Caco-2 (cell line): ENCODE data around the gene FAM161A. TPM values are rescaled to one million over a fixed set of nuclear protein-coding genes. Genes with fewer than 3 reads are reported as not detected.
"Not testable (repeated sequence)": the region's sequence is repeated elsewhere in the genome, so short reads cannot be mapped to it uniquely, and the experiment has no call there.

Experiments used
- BruUV-seq: library from RNA; stranded (reverse); fragments of 400-500 nt; replicated peaks from 2 replicates; lab custom pipeline; 2021; lab: Mats Ljungman, UMichigan
- CTCF ChIA-PET: fragments of 300-600 bp; sonication (Branson Sonifier 250); formaldehyde crosslinking; loops from one replicate; lab custom pipeline; 2022; ENCODE audit warnings: antibody characterized with exemption; lab: Charles Lee
- POLR2A ChIA-PET: fragments of 300-600 bp; sonication (Branson Sonifier 250); formaldehyde crosslinking; loops from one replicate; lab custom pipeline; 2022; ENCODE audit warnings: antibody characterized with exemption; lab: Charles Lee
- DNase-seq, 2 experiments: peaks; one replicate each; pipeline versions ENCODE4 v3.0.0 to v3.0.0-alpha.2; 2020 to 2022
- H3K27me3 ChIP-seq: replicated peaks from 2 replicates; pipeline ENCODE4 v1.6.0; 2011; ENCODE audit warnings: low read length; ENCODE audit not compliant: control insufficient read depth, insufficient read depth
- H3K36me3 ChIP-seq: 2 replicates; pipeline ENCODE4 v1.5.1; 2011; ENCODE audit warnings: low read length; ENCODE audit not compliant: control insufficient read depth, insufficient read depth
- H3K4me1 ChIP-seq: fragments of 250-450 bp; sonication (Bioruptor Pico); 2 replicates; pipeline ENCODE4 v1.5.1; 2020; ENCODE audit warnings: mild to moderate bottlenecking
- H3K4me3 ChIP-seq: 2 replicates; pipeline ENCODE4 v1.5.1; 2011; ENCODE audit warnings: low read depth, mild to moderate bottlenecking, control low read depth, low read length
- H3K9me3 ChIP-seq: fragments of 250-450 bp; sonication (Bioruptor Pico); 2 replicates; pipeline ENCODE4 v1.5.1; 2020; ENCODE audit warnings: mild to moderate bottlenecking, moderate library complexity
- H3K27ac Mint-ChIP-seq: one replicate; pipeline ENCODE4 v1.8.0; 2022; ENCODE audit warnings: mixed read lengths; ENCODE audit not compliant: unreplicated experiment
- H3K27me3 Mint-ChIP-seq: one replicate; pipeline ENCODE4 v1.8.0; 2022; ENCODE audit warnings: mixed read lengths; ENCODE audit not compliant: insufficient read depth, unreplicated experiment
- H3K36me3 Mint-ChIP-seq: one replicate; pipeline ENCODE4 v1.8.0; 2022; ENCODE audit warnings: mild to moderate bottlenecking, mixed read lengths; ENCODE audit not compliant: insufficient read depth, unreplicated experiment
- H3K4me1 Mint-ChIP-seq: one replicate; pipeline ENCODE4 v1.8.0; 2022; ENCODE audit warnings: low read depth, mixed read lengths; ENCODE audit not compliant: unreplicated experiment
- H3K4me3 Mint-ChIP-seq: one replicate; pipeline ENCODE4 v1.8.0; 2022; ENCODE audit warnings: mild to moderate bottlenecking, moderate library complexity, mixed read lengths; ENCODE audit not compliant: unreplicated experiment
- H3K9me3 Mint-ChIP-seq: one replicate; pipeline ENCODE4 v1.8.0; 2022; ENCODE audit warnings: mixed read lengths; ENCODE audit not compliant: unreplicated experiment
- intact Hi-C: fragments of 100-400 bp; cut with micrococcal nuclease; formaldehyde crosslinking; loops from one replicate; pipeline ENCODE4 v1.10.0; 2022; ENCODE audit not compliant: unreplicated experiment
- total RNA-seq: library from RNA; stranded (reverse); gene quantifications from 2 replicates; pipeline ENCODE4 v1.2.3, GENCODE V29; 2022
- TF ChIP-seq, protein P1 (sequence below), 2 experiments: fragments of 200-600 bp in 1 of 2; IDR thresholded peaks; 1 replicate in 1 of 2; 2 replicates in 1 of 2; pipeline versions ENCODE4 v1.5.1 to v1.8.0; 2011 to 2022; ENCODE audit warnings: antibody characterized with exemption in 1 of 2, control low read depth in 1 of 2, inconsistent platforms in 1 of 2, low read depth in 1 of 2, low read length in 1 of 2, mild to moderate bottlenecking in 1 of 2, moderate library complexity in 1 of 2; ENCODE audit not compliant: insufficient read depth in 1 of 2, severe bottlenecking in 1 of 2, unreplicated experiment in 1 of 2

The FAM161A gene
- total RNA-seq, 1 experiment from 2014 or later, result 9.8 TPM

DNA sequence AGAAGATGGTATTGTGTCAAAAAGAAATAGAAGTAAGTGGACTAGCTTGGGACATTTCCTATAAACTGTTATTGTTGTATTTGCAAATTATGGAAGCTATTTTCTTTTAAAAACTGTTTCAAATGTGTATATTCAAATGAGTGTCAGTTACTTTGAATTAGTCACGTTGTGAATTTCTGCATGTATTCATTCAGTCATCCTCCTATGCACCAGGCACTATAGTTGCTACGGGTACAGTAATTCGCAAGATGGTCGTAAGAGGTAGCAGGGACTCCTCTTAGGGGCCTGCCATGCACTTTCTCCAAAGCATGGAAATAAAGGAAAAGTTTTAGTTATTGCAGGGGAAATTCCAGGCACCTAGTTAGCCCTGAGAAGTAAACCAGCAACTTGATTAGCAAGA, 51.3 kb downstream of the FAM161A start:
- TF ChIP-seq, protein P1, sequence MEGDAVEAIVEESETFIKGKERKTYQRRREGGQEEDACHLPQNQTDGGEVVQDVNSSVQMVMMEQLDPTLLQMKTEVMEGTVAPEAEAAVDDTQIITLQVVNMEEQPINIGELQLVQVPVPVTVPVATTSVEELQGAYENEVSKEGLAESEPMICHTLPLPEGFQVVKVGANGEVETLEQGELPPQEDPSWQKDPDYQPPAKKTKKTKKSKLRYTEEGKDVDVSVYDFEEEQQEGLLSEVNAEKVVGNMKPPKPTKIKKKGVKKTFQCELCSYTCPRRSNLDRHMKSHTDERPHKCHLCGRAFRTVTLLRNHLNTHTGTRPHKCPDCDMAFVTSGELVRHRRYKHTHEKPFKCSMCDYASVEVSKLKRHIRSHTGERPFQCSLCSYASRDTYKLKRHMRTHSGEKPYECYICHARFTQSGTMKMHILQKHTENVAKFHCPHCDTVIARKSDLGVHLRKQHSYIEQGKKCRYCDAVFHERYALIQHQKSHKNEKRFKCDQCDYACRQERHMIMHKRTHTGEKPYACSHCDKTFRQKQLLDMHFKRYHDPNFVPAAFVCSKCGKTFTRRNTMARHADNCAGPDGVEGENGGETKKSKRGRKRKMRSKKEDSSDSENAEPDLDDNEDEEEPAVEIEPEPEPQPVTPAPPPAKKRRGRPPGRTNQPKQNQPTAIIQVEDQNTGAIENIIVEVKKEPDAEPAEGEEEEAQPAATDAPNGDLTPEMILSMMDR (IDR thresholded peaks at IDR 0.05; ENCODE audit: insufficient read depth in 1 of 2, low read depth in 1 of 2, low read length in 1 of 2, severe bottlenecking in 1 of 2, unreplicated experiment in 1 of 2), result no peak
- H3K27me3 ChIP-seq, result no peaks in the 10 kb centered on the region
- Mint-ChIP-seq H3K36me3 (no peaks in the 10 kb centered on the region), H3K4me1 (no peaks in the 10 kb centered on the region), H3K9me3 (no peaks in the 10 kb centered on the region), H3K27ac (no peak overlapping the region), H3K27me3 (peaks cover 5% of the 10 kb centered on the region), H3K4me3 (no peak overlapping the region)
- ChIA-PET POLR2A (no interaction called here), CTCF (interaction anchor here (0.5 kb wide), 1 partner anchor 9 kb away, joined by 4 read pairs; no protein-coding TSS in a partner anchor)
- no peak overlapping the region for H3K4me3 ChIP-seq
- DNase-seq, result no peak
- BruUV-seq, result no TSS peak
- intact Hi-C loops, result no loop called here
- no peaks in the 10 kb centered on the region for H3K36me3 ChIP-seq
- H3K9me3 ChIP-seq, result no peaks in the 10 kb centered on the region
- no peaks in the 10 kb centered on the region for H3K4me1 ChIP-seq

DNA sequence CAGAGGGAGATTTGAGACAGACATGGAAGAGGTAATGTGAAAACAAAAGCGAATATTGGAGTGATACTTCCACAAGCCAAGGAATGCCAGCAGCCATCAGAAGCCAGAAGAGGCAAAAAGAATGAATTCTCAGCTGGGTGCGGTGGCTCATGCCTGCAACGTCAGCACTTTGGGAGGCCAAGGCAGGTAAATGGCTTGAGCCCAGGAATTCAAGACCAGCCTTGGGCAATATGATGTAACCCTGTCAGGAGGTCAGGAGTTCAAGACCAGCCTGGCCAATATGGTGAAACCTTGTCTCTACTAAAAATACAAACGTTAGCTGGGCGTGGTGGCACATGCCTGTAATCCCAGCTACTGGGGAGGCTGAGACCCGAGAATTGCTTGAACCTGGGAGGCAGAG, 54.8 kb downstream of the FAM161A start:
- no peaks in the 10 kb centered on the region for H3K9me3 Mint-ChIP-seq
- Histone ChIP-seq H3K9me3 (no peaks in the 10 kb centered on the region), H3K4me1 (no peaks in the 10 kb centered on the region), H3K36me3 (no peaks in the 10 kb centered on the region), H3K27me3 (no peaks in the 10 kb centered on the region), H3K4me3 (no peak overlapping the region)
- BruUV-seq, result no TSS peak
- H3K4me3 Mint-ChIP-seq, result no peak overlapping the region
- H3K27ac Mint-ChIP-seq, result no peak overlapping the region
- no peaks in the 10 kb centered on the region for H3K36me3 Mint-ChIP-seq
- DNase-seq, result no peak
- H3K27me3 Mint-ChIP-seq, result peaks cover 3% of the 10 kb centered on the region
- POLR2A ChIA-PET, result no interaction called here
- CTCF ChIA-PET, result no interaction called here
- TF ChIP-seq, protein P1 (IDR thresholded peaks at IDR 0.05; ENCODE audit: insufficient read depth in 1 of 2, low read depth in 1 of 2, low read length in 1 of 2, severe bottlenecking in 1 of 2, unreplicated experiment in 1 of 2), result no peak
- intact Hi-C loops, result loop anchor here (10.0 kb wide), 1 partner anchor 664 kb away; no protein-coding TSS in a partner anchor
- no peaks in the 10 kb centered on the region for H3K4me1 Mint-ChIP-seq

DNA sequence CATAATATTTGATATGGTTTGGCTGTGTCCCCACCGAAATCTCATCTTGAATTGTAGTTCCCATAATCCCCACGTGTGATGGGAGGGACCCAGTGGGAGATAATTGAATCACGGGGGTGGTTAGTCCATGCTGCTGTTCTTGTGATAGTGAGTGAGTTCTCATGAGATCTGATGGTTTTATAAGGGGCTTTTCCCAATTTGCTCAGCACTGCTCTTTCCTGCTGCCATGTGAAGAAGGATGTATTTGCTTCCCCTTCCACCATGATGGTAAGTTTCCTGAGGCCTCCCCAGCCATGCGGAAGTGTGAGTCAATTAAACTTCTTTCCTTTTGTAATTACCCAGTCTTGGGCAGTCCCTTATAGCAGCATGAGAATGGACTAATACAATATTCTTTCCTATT, 56.4 kb downstream of the FAM161A start:
- H3K9me3 ChIP-seq, H3K4me3 Mint-ChIP-seq, BruUV-seq, H3K27ac Mint-ChIP-seq, H3K4me1 ChIP-seq, H3K9me3 Mint-ChIP-seq, DNase-seq, H3K27me3 Mint-ChIP-seq, H3K36me3 ChIP-seq, CTCF ChIA-PET, H3K4me1 Mint-ChIP-seq, H3K36me3 Mint-ChIP-seq, H3K27me3 ChIP-seq, POLR2A ChIA-PET, H3K4me3 ChIP-seq: not testable (repeated sequence)
- intact Hi-C loops, result loop anchor here (10.0 kb wide), 1 partner anchor 663 kb away; no protein-coding TSS in a partner anchor
